GM23248 (cell line): ENCODE data around the gene CXCL3.

Source experiments
- EZH2 ChIP-seq: fragments of 200-600 bp; sonication (generic); IDR thresholded peaks from 2 replicates; pipeline ENCODE4 v1.6.1; 2018; ENCODE audit warnings: antibody characterized with exemption, mild to moderate bottlenecking; ENCODE audit not compliant: insufficient read depth, poor library complexity, severe bottlenecking
- EZH2phosphoT487 ChIP-seq: fragments of 200-600 bp; sonication (generic); IDR thresholded peaks from 2 replicates; pipeline ENCODE4 v1.6.1; 2018; ENCODE audit warnings: antibody characterized with exemption, moderate library complexity, mild to moderate bottlenecking, low read depth; ENCODE audit not compliant: insufficient read depth

DNA sequence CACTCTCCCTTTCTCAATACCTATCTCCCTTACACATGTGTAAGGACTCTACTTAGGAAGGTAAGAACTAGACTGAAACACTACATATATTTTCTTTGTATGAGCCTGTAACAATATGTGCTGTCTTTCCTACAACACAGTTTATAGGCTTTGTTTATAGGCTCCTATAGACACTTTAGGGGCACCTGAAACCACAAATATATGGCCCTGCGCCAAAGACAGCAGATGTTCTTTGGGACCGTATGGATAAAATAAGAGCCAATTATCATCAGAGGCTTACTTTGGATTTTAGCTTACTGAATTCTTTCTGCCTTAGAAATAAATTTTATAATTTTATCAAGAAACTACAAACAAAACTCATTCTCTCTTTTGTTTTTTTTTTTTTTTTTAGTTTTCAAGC is 16.6 kb upstream of the CXCL3 start:
- TF ChIP-seq EZH2 (no peak), EZH2phosphoT487 (no peak)
